Measurements from ENCODE around the gene CNTN1. TPM values are rescaled to one million over a fixed set of nuclear protein-coding genes. Genes with fewer than 3 reads are reported as not detected.

Gene CNTN1
- total and polyA plus RNA-seq, 9 of the 15 experiments (the other 6 are each of a cell fraction or from before 2014, with no cell fraction given): 0.16 TPM; not detected in 8

DNA sequence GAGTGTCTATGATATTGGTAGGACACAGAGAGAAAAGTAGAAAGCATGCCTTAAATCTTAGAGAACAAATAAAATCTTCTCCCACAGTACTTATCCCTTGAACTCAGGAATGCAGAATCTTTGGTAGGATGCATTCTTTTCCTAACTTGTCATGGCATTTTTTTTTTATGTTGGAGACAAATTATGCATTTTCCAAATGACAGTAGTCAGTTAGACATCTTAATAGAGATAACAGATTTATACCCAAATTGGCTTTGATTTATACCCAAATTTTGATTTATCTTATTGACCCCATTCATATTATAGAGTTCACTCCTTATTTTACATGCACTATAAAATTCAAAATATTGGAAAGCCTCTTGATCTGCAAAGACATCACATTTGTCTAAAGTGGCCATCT lies 132.9 kb downstream of the CNTN1 start (continued):
- TF ChIP-seq, protein P1, sequence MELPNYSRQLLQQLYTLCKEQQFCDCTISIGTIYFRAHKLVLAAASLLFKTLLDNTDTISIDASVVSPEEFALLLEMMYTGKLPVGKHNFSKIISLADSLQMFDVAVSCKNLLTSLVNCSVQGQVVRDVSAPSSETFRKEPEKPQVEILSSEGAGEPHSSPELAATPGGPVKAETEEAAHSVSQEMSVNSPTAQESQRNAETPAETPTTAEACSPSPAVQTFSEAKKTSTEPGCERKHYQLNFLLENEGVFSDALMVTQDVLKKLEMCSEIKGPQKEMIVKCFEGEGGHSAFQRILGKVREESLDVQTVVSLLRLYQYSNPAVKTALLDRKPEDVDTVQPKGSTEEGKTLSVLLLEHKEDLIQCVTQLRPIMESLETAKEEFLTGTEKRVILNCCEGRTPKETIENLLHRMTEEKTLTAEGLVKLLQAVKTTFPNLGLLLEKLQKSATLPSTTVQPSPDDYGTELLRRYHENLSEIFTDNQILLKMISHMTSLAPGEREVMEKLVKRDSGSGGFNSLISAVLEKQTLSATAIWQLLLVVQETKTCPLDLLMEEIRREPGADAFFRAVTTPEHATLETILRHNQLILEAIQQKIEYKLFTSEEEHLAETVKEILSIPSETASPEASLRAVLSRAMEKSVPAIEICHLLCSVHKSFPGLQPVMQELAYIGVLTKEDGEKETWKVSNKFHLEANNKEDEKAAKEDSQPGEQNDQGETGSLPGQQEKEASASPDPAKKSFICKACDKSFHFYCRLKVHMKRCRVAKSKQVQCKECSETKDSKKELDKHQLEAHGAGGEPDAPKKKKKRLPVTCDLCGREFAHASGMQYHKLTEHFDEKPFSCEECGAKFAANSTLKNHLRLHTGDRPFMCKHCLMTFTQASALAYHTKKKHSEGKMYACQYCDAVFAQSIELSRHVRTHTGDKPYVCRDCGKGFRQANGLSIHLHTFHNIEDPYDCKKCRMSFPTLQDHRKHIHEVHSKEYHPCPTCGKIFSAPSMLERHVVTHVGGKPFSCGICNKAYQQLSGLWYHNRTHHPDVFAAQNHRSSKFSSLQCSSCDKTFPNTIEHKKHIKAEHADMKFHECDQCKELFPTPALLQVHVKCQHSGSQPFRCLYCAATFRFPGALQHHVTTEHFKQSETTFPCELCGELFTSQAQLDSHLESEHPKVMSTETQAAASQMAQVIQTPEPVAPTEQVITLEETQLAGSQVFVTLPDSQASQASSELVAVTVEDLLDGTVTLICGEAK (IDR thresholded peaks at IDR 0.05): no peak
- TF ChIP-seq, protein P1 (CRISPR knock-in tag; IDR thresholded peaks at IDR 0.05): no peak
- no peak for TF ChIP-seq TRIM28 (IDR thresholded peaks at IDR 0.05)
- TF ChIP-seq ZNF143 (CRISPR knock-in tag; IDR thresholded peaks at IDR 0.05): no peak
- TF ChIP-seq, protein P2, sequence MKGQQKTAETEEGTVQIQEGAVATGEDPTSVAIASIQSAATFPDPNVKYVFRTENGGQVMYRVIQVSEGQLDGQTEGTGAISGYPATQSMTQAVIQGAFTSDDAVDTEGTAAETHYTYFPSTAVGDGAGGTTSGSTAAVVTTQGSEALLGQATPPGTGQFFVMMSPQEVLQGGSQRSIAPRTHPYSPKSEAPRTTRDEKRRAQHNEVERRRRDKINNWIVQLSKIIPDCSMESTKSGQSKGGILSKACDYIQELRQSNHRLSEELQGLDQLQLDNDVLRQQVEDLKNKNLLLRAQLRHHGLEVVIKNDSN (CRISPR knock-in tag; IDR thresholded peaks at IDR 0.05): no peak
- TF ChIP-seq SP2 (IDR thresholded peaks at IDR 0.05; ENCODE audit: extremely low read depth, low read depth, low read length, poor library complexity, severe bottlenecking): no peak
- TF ChIP-seq ZNF12 (CRISPR knock-in tag; IDR thresholded peaks at IDR 0.05): no peak
- TF ChIP-seq GTF2F1 (IDR thresholded peaks at IDR 0.05; ENCODE audit: low read depth, low read length): no peak
- no peak for TF ChIP-seq GATA2 (CRISPR knock-in tag; IDR thresholded peaks at IDR 0.05)
- TF ChIP-seq, protein P3, sequence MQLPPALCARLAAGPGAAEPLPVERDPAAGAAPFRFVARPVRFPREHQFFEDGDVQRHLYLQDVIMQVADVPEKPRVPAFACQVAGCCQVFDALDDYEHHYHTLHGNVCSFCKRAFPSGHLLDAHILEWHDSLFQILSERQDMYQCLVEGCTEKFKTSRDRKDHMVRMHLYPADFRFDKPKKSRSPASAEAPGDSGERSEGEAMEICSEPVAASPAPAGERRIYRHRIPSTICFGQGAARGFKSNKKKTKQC (CRISPR knock-in tag; IDR thresholded peaks at IDR 0.05): no peak
- TF ChIP-seq TSC22D4 (tag; IDR thresholded peaks at IDR 0.05): no peak
- TF ChIP-seq ZC3H4 (CRISPR knock-in tag; IDR thresholded peaks at IDR 0.05; ENCODE audit: borderline replicate concordance): no peak
- TF ChIP-seq POLR3A (IDR thresholded peaks at IDR 0.05; ENCODE audit: borderline replicate concordance, extremely low read depth, insufficient read depth, insufficient read length): no peak
- no peak for TF ChIP-seq RBM34 (IDR thresholded peaks at IDR 0.05; ENCODE audit: borderline replicate concordance, insufficient read depth, low read length)
